Stimulated activated CD4-positive, alpha-beta T cell treated with anti-CD3 and anti-CD28 coated beads, Interleukin-15, amount 100 ng/mL, for 1 hour (primary cell): Measurements from ENCODE around the gene S100A6.
"Not testable (repeated sequence)": the region's sequence is repeated elsewhere in the genome, so short reads cannot be mapped to it uniquely, and the experiment has no call there.

Experiments
- DNase-seq, 2 donors: peaks; one replicate each; pipeline ENCODE4 v3.0.0-alpha.2; 2020; ENCODE audit warnings: low read depth in 1 of 2, low spot score in 1 of 2

The S100A6 gene

GRCh38 chr1:153565529-153566374 is 30.0 kb upstream of the S100A6 start, which contains the start of gene S100A2:
S100A2 (minus strand) TSS chr1:153565844; CDS start chr1:153563877, 1,967 bp downstream.
- peak in 1 of 2 donors; percentile 29 for DNase-seq

- no peak for DNase-seq
These were observed 28.2 kb upstream of the S100A6 start for GRCh38 chr1:153563991-153564390.

- DNase-seq = no peak
These were observed 27.7 kb upstream of the S100A6 start for GRCh38 chr1:153563483-153563901.

- not testable (repeated sequence) for DNase-seq
These were observed 26.2 kb upstream of the S100A6 start for GRCh38 chr1:153562021-153562420.

GRCh38 chr1:153561466-153561985 is 25.7 kb upstream of the S100A6 start:
- no peak for DNase-seq

GRCh38 chr1:153560771-153561465 is 25.1 kb upstream of the S100A6 start:
- no peak for DNase-seq

GRCh38 chr1:153560241-153560640 is 24.4 kb upstream of the S100A6 start:
- no peak for DNase-seq

- no peak for DNase-seq
These were observed 22.1 kb upstream of the S100A6 start for GRCh38 chr1:153557877-153558276.

GRCh38 chr1:153556348-153556747 is 20.6 kb upstream of the S100A6 start:
- DNase-seq = no peak

GRCh38 chr1:153553830-153554541 is 18.2 kb upstream of the S100A6 start:
- no peak for DNase-seq

GRCh38 chr1:153553096-153553495 is 17.3 kb upstream of the S100A6 start:
- DNase-seq = no peak

- DNase-seq = no peak
These were observed 16.5 kb upstream of the S100A6 start for GRCh38 chr1:153552335-153552734.

- DNase-seq = no peak
These were observed 15.2 kb upstream of the S100A6 start for GRCh38 chr1:153550827-153551500.

- no peak for DNase-seq
These were observed 14.6 kb upstream of the S100A6 start for GRCh38 chr1:153550398-153550758.

- no peak for DNase-seq
These were observed 14.1 kb upstream of the S100A6 start for GRCh38 chr1:153549741-153550397.

GRCh38 chr1:153548722-153549688 is 13.2 kb upstream of the S100A6 start, which contains the start of gene S100A3:
S100A3 (minus strand) TSS chr1:153549258; CDS start chr1:153548485, 773 bp downstream.
- no peak for DNase-seq

GRCh38 chr1:153547560-153548551 is 12.1 kb upstream of the S100A6 start:
- no peak for DNase-seq
